GM23338 (cell line): Measurements from ENCODE around the gene CPNE4. TPM values are rescaled to one million over a fixed set of nuclear protein-coding genes. Genes with fewer than 3 reads are reported as not detected.

Source experiments
- ATAC-seq: fragments of 200-7000 bp; cut with Tn5 transposase; 3 replicates; pipeline ENCODE4 v1.9.1; 2020
- DNase-seq: peaks from one replicate; pipeline ENCODE4 v3.0.0-alpha.2; 2015; ENCODE audit warnings: low spot score
- H2AFZ ChIP-seq: fragments of 200-600 bp; sonication (generic); 2 replicates; pipeline ENCODE4 v1.8.0; 2016; ENCODE audit warnings: antibody characterized with exemption, mild to moderate bottlenecking, moderate library complexity
- H3F3A ChIP-seq: fragments of 200-600 bp; sonication (generic); replicated peaks from 2 replicates; pipeline ENCODE4 v1.8.0; 2017; ENCODE audit warnings: antibody characterized with exemption, mixed run types, low read depth
- H3K27ac ChIP-seq: fragments of 200-600 bp; sonication (generic); 2 replicates; pipeline ENCODE4 v1.6.1; 2016; ENCODE audit warnings: low read depth
- H3K27me3 ChIP-seq: fragments of 200-600 bp; sonication (generic); 2 replicates; pipeline ENCODE4 v1.8.0; 2016; ENCODE audit warnings: mild to moderate bottlenecking, mixed run types, moderate library complexity; ENCODE audit not compliant: insufficient read depth
- H3K36me3 ChIP-seq: fragments of 200-600 bp; sonication (generic); 2 replicates; pipeline ENCODE4 v1.8.0; 2016; ENCODE audit warnings: mild to moderate bottlenecking; ENCODE audit not compliant: insufficient read depth
- H3K4me1 ChIP-seq: fragments of 200-600 bp; sonication (generic); 2 replicates; pipeline ENCODE4 v1.8.0; 2016; ENCODE audit warnings: mild to moderate bottlenecking, moderate library complexity; ENCODE audit not compliant: insufficient read depth
- H3K4me2 ChIP-seq: fragments of 200-600 bp; sonication (generic); 2 replicates; pipeline ENCODE4 v1.7.1; 2017; ENCODE audit warnings: mixed run types
- H3K4me3 ChIP-seq: fragments of 200-600 bp; sonication (generic); 2 replicates; pipeline ENCODE4 v1.6.1; 2016; ENCODE audit warnings: mixed run types
- H3K79me2 ChIP-seq: fragments of 200-600 bp; sonication (generic); replicated peaks from 2 replicates; pipeline ENCODE4 v1.8.0; 2017; ENCODE audit warnings: mild to moderate bottlenecking; ENCODE audit not compliant: insufficient read depth
- H3K9me2 ChIP-seq: fragments of 200-600 bp; sonication (generic); 2 replicates; pipeline ENCODE4 v1.8.0; 2017; ENCODE audit not compliant: insufficient read depth
- H4K20me1 ChIP-seq: fragments of 200-600 bp; sonication (generic); replicated peaks from 2 replicates; pipeline ENCODE4 v1.8.0; 2017; ENCODE audit warnings: mild to moderate bottlenecking; ENCODE audit not compliant: insufficient read depth
- H3K27ac Mint-ChIP-seq: 2 replicates; pipeline ENCODE4 v1.8.0; 2020; ENCODE audit warnings: inconsistent platforms, mild to moderate bottlenecking, moderate library complexity, mixed read lengths
- H3K27me3 Mint-ChIP-seq: 3 replicates; pipeline ENCODE4 v1.8.0; 2022; ENCODE audit warnings: low read depth, mild to moderate bottlenecking, moderate library complexity, mixed read lengths, inconsistent platforms; ENCODE audit not compliant: insufficient read depth, poor library complexity
- H3K36me3 Mint-ChIP-seq: 3 replicates; pipeline ENCODE4 v1.8.0; 2021; ENCODE audit warnings: low read depth, mild to moderate bottlenecking, inconsistent platforms, moderate library complexity, mixed read lengths
- H3K4me1 Mint-ChIP-seq: 3 replicates; pipeline ENCODE4 v1.8.0; 2020; ENCODE audit warnings: mild to moderate bottlenecking, inconsistent platforms, mixed read lengths
- H3K4me3 Mint-ChIP-seq: 3 replicates; pipeline ENCODE4 v1.8.0; 2021; ENCODE audit warnings: moderate library complexity, mild to moderate bottlenecking, inconsistent platforms, mixed read lengths
- H3K9me3 Mint-ChIP-seq: 3 replicates; pipeline ENCODE4 v1.8.0; 2020; ENCODE audit warnings: moderate library complexity, mild to moderate bottlenecking, inconsistent platforms, mixed read lengths
- CREB1 ChIP-seq: fragments of 250-450 bp; sonication (Bioruptor Pico); IDR thresholded peaks from 2 replicates; pipeline ENCODE4 v1.5.0; 2020; ENCODE audit warnings: low read depth, mild to moderate bottlenecking, moderate library complexity
- EZH2 ChIP-seq: fragments of 200-600 bp; sonication (generic); IDR thresholded peaks from one replicate; pipeline ENCODE4 v1.8.0; 2017; ENCODE audit warnings: antibody characterized with exemption, mild to moderate bottlenecking, low read depth; ENCODE audit not compliant: unreplicated experiment
- EZH2phosphoT487 ChIP-seq: fragments of 200-600 bp; sonication (generic); IDR thresholded peaks from one replicate; pipeline ENCODE4 v1.8.1; 2018; ENCODE audit warnings: antibody characterized with exemption; ENCODE audit not compliant: unreplicated experiment
- JUNB ChIP-seq: IDR thresholded peaks from one replicate; pipeline ENCODE4 v1.6.1; 2016; ENCODE audit warnings: antibody characterized with exemption; ENCODE audit not compliant: unreplicated experiment
- NANOG ChIP-seq: IDR thresholded peaks from 2 replicates; pipeline ENCODE4 v1.6.1; 2016; ENCODE audit warnings: antibody characterized with exemption, borderline replicate concordance
- POLR2AphosphoS5 ChIP-seq: IDR thresholded peaks from 2 replicates; pipeline ENCODE4 v1.6.1; 2016; ENCODE audit warnings: antibody characterized with exemption, low read depth
- STAT1 ChIP-seq: IDR thresholded peaks from one replicate; pipeline ENCODE4 v1.6.1; 2016; ENCODE audit warnings: antibody characterized with exemption; ENCODE audit not compliant: unreplicated experiment
- ZNF114 ChIP-seq: fragments of 250-450 bp; sonication (Bioruptor Pico); IDR thresholded peaks from 2 replicates; pipeline ENCODE4 v1.5.0; 2020; ENCODE audit warnings: mild to moderate bottlenecking, moderate library complexity
- ZNF331 ChIP-seq: fragments of 250-450 bp; sonication (Bioruptor Pico); IDR thresholded peaks from 2 replicates; pipeline ENCODE4 v1.5.0; 2020; ENCODE audit warnings: low read depth, mild to moderate bottlenecking, moderate library complexity
- ZNF462 ChIP-seq: fragments of 250-450 bp; sonication (Bioruptor Pico); IDR thresholded peaks from 2 replicates; pipeline ENCODE4 v1.5.0; 2020; ENCODE audit warnings: mild to moderate bottlenecking, moderate library complexity
- polyA plus RNA-seq: library from polyadenylated mRNA; unstranded; fragments of >200 nt; fragmentation: Nextera tagmentation; extraction: Ambion mirVana; gene quantifications from 2 replicates; pipeline ENCODE4 v1.2.1, GENCODE V29; 2016
- total RNA-seq: library from RNA; depleted of rRNA; stranded (reverse); fragments of >200 nt; shearing (Covaris generic); gene quantifications from 2 replicates; pipeline ENCODE4 v1.2.3, GENCODE V29; 2014
- TF ChIP-seq, protein P1 (sequence below): IDR thresholded peaks from one replicate; pipeline ENCODE4 v1.6.1; 2018; ENCODE audit warnings: antibody characterized with exemption; ENCODE audit not compliant: unreplicated experiment
- TF ChIP-seq, protein P2 (sequence below), 2 experiments: fragments of 200-600 bp in 1 of 2; sonication (generic) in 1 of 2; conservative IDR thresholded peaks; 2 replicates each; pipeline versions ENCODE4 v1.5.1 to v1.6.1; 2016 to 2017; ENCODE audit warnings: antibody characterized with exemption in 2 of 2, low read depth in 2 of 2, mild to moderate bottlenecking in 2 of 2, moderate library complexity in 1 of 2
- TF ChIP-seq, protein P3 (sequence below): IDR thresholded peaks from 2 replicates; pipeline ENCODE4 v1.6.1; 2016; ENCODE audit warnings: antibody characterized with exemption

The CPNE4 gene
- total and polyA plus RNA-seq, 2 experiments from 2014 or later = 2.0 to 6.5 TPM

- H3K27ac Mint-ChIP-seq = no peak overlapping the region
- H3K27me3 Mint-ChIP-seq = peaks cover 2% of the 10 kb centered on the region
- H3K27ac ChIP-seq = no peak overlapping the region
- DNase-seq (no peak), ATAC-seq (no peak)
- no peaks in the 10 kb centered on the region for H3K27me3 ChIP-seq
- H3K4me3 ChIP-seq = no peak overlapping the region
- no peaks in the 10 kb centered on the region for H3K4me1 ChIP-seq
- H3K36me3 ChIP-seq = no peaks in the 10 kb centered on the region
- H3K36me3 Mint-ChIP-seq = no peaks in the 10 kb centered on the region
- 0 out of 2 replicates have a peak, but pooled peaks cover 3% of the 10 kb centered on the region for H3K9me2 ChIP-seq
- TF ChIP-seq ZNF462 (CRISPR knock-in tag) = no peak
- TF ChIP-seq NANOG = no peak
- TF ChIP-seq, protein P1, sequence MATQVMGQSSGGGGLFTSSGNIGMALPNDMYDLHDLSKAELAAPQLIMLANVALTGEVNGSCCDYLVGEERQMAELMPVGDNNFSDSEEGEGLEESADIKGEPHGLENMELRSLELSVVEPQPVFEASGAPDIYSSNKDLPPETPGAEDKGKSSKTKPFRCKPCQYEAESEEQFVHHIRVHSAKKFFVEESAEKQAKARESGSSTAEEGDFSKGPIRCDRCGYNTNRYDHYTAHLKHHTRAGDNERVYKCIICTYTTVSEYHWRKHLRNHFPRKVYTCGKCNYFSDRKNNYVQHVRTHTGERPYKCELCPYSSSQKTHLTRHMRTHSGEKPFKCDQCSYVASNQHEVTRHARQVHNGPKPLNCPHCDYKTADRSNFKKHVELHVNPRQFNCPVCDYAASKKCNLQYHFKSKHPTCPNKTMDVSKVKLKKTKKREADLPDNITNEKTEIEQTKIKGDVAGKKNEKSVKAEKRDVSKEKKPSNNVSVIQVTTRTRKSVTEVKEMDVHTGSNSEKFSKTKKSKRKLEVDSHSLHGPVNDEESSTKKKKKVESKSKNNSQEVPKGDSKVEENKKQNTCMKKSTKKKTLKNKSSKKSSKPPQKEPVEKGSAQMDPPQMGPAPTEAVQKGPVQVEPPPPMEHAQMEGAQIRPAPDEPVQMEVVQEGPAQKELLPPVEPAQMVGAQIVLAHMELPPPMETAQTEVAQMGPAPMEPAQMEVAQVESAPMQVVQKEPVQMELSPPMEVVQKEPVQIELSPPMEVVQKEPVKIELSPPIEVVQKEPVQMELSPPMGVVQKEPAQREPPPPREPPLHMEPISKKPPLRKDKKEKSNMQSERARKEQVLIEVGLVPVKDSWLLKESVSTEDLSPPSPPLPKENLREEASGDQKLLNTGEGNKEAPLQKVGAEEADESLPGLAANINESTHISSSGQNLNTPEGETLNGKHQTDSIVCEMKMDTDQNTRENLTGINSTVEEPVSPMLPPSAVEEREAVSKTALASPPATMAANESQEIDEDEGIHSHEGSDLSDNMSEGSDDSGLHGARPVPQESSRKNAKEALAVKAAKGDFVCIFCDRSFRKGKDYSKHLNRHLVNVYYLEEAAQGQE = no peak
- TF ChIP-seq, protein P2, sequence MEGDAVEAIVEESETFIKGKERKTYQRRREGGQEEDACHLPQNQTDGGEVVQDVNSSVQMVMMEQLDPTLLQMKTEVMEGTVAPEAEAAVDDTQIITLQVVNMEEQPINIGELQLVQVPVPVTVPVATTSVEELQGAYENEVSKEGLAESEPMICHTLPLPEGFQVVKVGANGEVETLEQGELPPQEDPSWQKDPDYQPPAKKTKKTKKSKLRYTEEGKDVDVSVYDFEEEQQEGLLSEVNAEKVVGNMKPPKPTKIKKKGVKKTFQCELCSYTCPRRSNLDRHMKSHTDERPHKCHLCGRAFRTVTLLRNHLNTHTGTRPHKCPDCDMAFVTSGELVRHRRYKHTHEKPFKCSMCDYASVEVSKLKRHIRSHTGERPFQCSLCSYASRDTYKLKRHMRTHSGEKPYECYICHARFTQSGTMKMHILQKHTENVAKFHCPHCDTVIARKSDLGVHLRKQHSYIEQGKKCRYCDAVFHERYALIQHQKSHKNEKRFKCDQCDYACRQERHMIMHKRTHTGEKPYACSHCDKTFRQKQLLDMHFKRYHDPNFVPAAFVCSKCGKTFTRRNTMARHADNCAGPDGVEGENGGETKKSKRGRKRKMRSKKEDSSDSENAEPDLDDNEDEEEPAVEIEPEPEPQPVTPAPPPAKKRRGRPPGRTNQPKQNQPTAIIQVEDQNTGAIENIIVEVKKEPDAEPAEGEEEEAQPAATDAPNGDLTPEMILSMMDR (conservative IDR thresholded peaks at IDR 0.05; ENCODE audit: low read depth in 2 of 2) = no peak
- no peak for TF ChIP-seq POLR2AphosphoS5
- no peak for TF ChIP-seq ZNF114
- no peak for TF ChIP-seq EZH2phosphoT487
- TF ChIP-seq EZH2 = no peak
- TF ChIP-seq, protein P3, sequence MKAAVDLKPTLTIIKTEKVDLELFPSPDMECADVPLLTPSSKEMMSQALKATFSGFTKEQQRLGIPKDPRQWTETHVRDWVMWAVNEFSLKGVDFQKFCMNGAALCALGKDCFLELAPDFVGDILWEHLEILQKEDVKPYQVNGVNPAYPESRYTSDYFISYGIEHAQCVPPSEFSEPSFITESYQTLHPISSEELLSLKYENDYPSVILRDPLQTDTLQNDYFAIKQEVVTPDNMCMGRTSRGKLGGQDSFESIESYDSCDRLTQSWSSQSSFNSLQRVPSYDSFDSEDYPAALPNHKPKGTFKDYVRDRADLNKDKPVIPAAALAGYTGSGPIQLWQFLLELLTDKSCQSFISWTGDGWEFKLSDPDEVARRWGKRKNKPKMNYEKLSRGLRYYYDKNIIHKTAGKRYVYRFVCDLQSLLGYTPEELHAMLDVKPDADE = no peak
- TF ChIP-seq ZNF331 (CRISPR knock-in tag) = no peak
- TF ChIP-seq CREB1 = no peak
- no peak for TF ChIP-seq JUNB
- no peak for TF ChIP-seq STAT1
- H3K4me3 Mint-ChIP-seq = no peak overlapping the region
- no peaks in the 10 kb centered on the region for H3F3A ChIP-seq
- no peaks in the 10 kb centered on the region for H3K79me2 ChIP-seq
- no peak overlapping the region for H3K4me2 ChIP-seq
- H3K9me3 Mint-ChIP-seq = no peaks in the 10 kb centered on the region
- H3K4me1 Mint-ChIP-seq = no peaks in the 10 kb centered on the region
- H2AFZ ChIP-seq = no peak overlapping the region
- H4K20me1 ChIP-seq = no peaks in the 10 kb centered on the region
These were observed 248.4 kb downstream of the CPNE4 start for GRCh38 chr3:131786386-131786785.
